Cardiac fibroblast (primary cell): Measurements from ENCODE around the gene PPIL3.

Experiments used
- DNase-seq, 2 donors: peaks; one replicate each; pipeline versions ENCODE4 v3.0.0 to v3.0.0-alpha.2; 2010; ENCODE audit warnings: low read depth in 2 of 2
- H3K4me3 ChIP-seq, 2 donors: replicated peaks in 1 of 2; 1 replicate in 1 of 2; 2 replicates in 1 of 2; pipeline ENCODE4 v1.5.1; 2011; ENCODE audit warnings: low read depth in 2 of 2, low read length in 2 of 2, mild to moderate bottlenecking in 2 of 2, moderate library complexity in 1 of 2
- CTCF ChIP-seq: IDR thresholded peaks from one replicate; pipeline ENCODE4 v1.5.1; 2011; ENCODE audit warnings: low read depth, mild to moderate bottlenecking, low read length, inconsistent platforms

PPIL3 gene

GRCh38 chr2:200860092-200860795 is 28.6 kb downstream of the PPIL3 start:
- H3K4me3 ChIP-seq, result peak overlapping the region in 1 of 2 donors; percentile 13
- no peak for TF ChIP-seq CTCF
- DNase-seq, result peak; percentile 48 to 74

GRCh38 chr2:200856806-200857205 is 32.1 kb downstream of the PPIL3 start:
- no peak overlapping the region for H3K4me3 ChIP-seq
- TF ChIP-seq CTCF, result no peak
- DNase-seq, result no peak

- no peak overlapping the region for H3K4me3 ChIP-seq
- no peak for TF ChIP-seq CTCF
- no peak for DNase-seq
Observed at GRCh38 chr2:200852605-200853004, 36.3 kb downstream of the PPIL3 start.

- no peak overlapping the region for H3K4me3 ChIP-seq
- no peak for DNase-seq
- no peak for TF ChIP-seq CTCF
Observed at GRCh38 chr2:200851398-200852248, 37.3 kb downstream of the PPIL3 start.

GRCh38 chr2:200850512-200851256 is 38.2 kb downstream of the PPIL3 start:
- DNase-seq, result no peak
- H3K4me3 ChIP-seq, result no peak overlapping the region
- no peak for TF ChIP-seq CTCF

- H3K4me3 ChIP-seq, result no peak overlapping the region
- no peak for DNase-seq
- no peak for TF ChIP-seq CTCF
Observed at GRCh38 chr2:200847939-200848338, 40.9 kb downstream of the PPIL3 start.
